ENCODE results near the gene CUX1. TPM values are rescaled to one million over a fixed set of nuclear protein-coding genes. Genes with fewer than 3 reads are reported as not detected.

CUX1 gene
- total and polyA plus RNA-seq, 7 experiments from 2014 or later, result 10.1 to 81.6 (median 42.5) TPM

- intact Hi-C loops (cut with micrococcal nuclease), result no loop called here
- Mint-ChIP-seq H3K36me3 (peaks cover 0 to 4% (median 0%) of the 10 kb centered on the region in 5 donors), H3K27me3 (no peaks in the 10 kb centered on the region), H3K4me1 (peaks cover 0 to 18% (median 10%) of the 10 kb centered on the region in 7 donors), H3K4me3 (no peak overlapping the region), H3K27ac (no peak overlapping the region), H3K9me3 (no peaks in the 10 kb centered on the region)
- Histone ChIP-seq H3K9me3 (ENCODE audit: control insufficient read depth in 2 of 3, low read length in 3 of 3) (no peaks in the 10 kb centered on the region), H3K4me1 (ENCODE audit: control insufficient read depth in 2 of 2, insufficient read depth in 2 of 2, low read length in 2 of 2) (no peaks in the 10 kb centered on the region), H3K4me3 (ENCODE audit: low read length) (no peak overlapping the region), H3K27ac (ENCODE audit: low read depth, low read length) (no peak overlapping the region), H3K27me3 (ENCODE audit: control insufficient read depth in 2 of 2, insufficient read depth in 2 of 2, low read length in 2 of 2) (no peaks in the 10 kb centered on the region), H3K36me3 (ENCODE audit: control insufficient read depth in 2 of 3, insufficient read depth in 3 of 3, low read length in 3 of 3) (no peaks in the 10 kb centered on the region)
- ATAC-seq (no peak), DNase-seq (no peak)
- POLR2A ChIA-PET, result no interaction called here
- CTCF ChIA-PET, result no interaction called here
Measured at GRCh38 chr7:101903515-101903868, 86.1 kb downstream of the CUX1 start.

- H3K9me3 Mint-ChIP-seq, result no peaks in the 10 kb centered on the region
- H3K27ac ChIP-seq (ENCODE audit: low read depth, low read length), result no peak overlapping the region
- no peak overlapping the region for H3K4me3 Mint-ChIP-seq
- H3K4me3 ChIP-seq (ENCODE audit: low read length), result no peak overlapping the region
- H3K9me3 ChIP-seq (ENCODE audit: control insufficient read depth in 2 of 3, low read length in 3 of 3), result no peaks in the 10 kb centered on the region
- ATAC-seq (no peak), DNase-seq (no peak)
- no peak overlapping the region for H3K27ac Mint-ChIP-seq
- no peaks in the 10 kb centered on the region for H3K4me1 ChIP-seq (ENCODE audit: control insufficient read depth in 2 of 2, insufficient read depth in 2 of 2, low read length in 2 of 2)
- CTCF ChIA-PET, result interaction anchor here (0.6 kb wide), 1 partner anchor 161 kb away, joined by 3 read pairs; no protein-coding TSS in a partner anchor
- no peaks in the 10 kb centered on the region for H3K27me3 ChIP-seq (ENCODE audit: control insufficient read depth in 2 of 2, insufficient read depth in 2 of 2, low read length in 2 of 2)
- H3K36me3 ChIP-seq (ENCODE audit: control insufficient read depth in 2 of 3, insufficient read depth in 3 of 3, low read length in 3 of 3), result no peaks in the 10 kb centered on the region
- intact Hi-C loops (cut with micrococcal nuclease), result no loop called here
- H3K36me3 Mint-ChIP-seq, result peaks cover 0 to 4% (median 0%) of the 10 kb centered on the region in 5 donors
- H3K4me1 Mint-ChIP-seq, result peaks cover 0 to 21% (median 10%) of the 10 kb centered on the region in 7 donors
- H3K27me3 Mint-ChIP-seq, result no peaks in the 10 kb centered on the region
- POLR2A ChIA-PET, result no interaction called here
Measured at GRCh38 chr7:101904019-101904418, 86.6 kb downstream of the CUX1 start.

- CTCF ChIA-PET, result no interaction called here
- intact Hi-C loops (cut with micrococcal nuclease), result no loop called here
- H3K36me3 Mint-ChIP-seq, result peaks cover 0 to 4% (median 0%) of the 10 kb centered on the region in 5 donors
- Histone ChIP-seq H3K4me3 (ENCODE audit: low read length) (no peak overlapping the region), H3K4me1 (ENCODE audit: control insufficient read depth in 2 of 2, insufficient read depth in 2 of 2, low read length in 2 of 2) (no peaks in the 10 kb centered on the region), H3K36me3 (ENCODE audit: control insufficient read depth in 2 of 3, insufficient read depth in 3 of 3, low read length in 3 of 3) (no peaks in the 10 kb centered on the region), H3K27ac (ENCODE audit: low read depth, low read length) (no peak overlapping the region), H3K27me3 (ENCODE audit: control insufficient read depth in 2 of 2, insufficient read depth in 2 of 2, low read length in 2 of 2) (no peaks in the 10 kb centered on the region), H3K9me3 (ENCODE audit: control insufficient read depth in 2 of 3, low read length in 3 of 3) (no peaks in the 10 kb centered on the region)
- H3K27me3 Mint-ChIP-seq, result no peaks in the 10 kb centered on the region
- no peak for ATAC-seq
- no peak overlapping the region for H3K27ac Mint-ChIP-seq
- no peaks in the 10 kb centered on the region for H3K9me3 Mint-ChIP-seq
- no peak overlapping the region for H3K4me3 Mint-ChIP-seq
- H3K4me1 Mint-ChIP-seq, result peaks cover 0 to 19% (median 5%) of the 10 kb centered on the region in 7 donors
- no peak for DNase-seq
- POLR2A ChIA-PET, result no interaction called here
Measured at GRCh38 chr7:101905203-101905865, 87.9 kb downstream of the CUX1 start.

- Mint-ChIP-seq H3K36me3 (peaks cover 0 to 5% (median 0%) of the 10 kb centered on the region in 5 donors), H3K27me3 (no peaks in the 10 kb centered on the region), H3K27ac (peak overlapping the region in 1 of 9 donors; percentile 26), H3K4me3 (no peak overlapping the region), H3K4me1 (peaks cover 0 to 19% (median 5%) of the 10 kb centered on the region in 7 donors), H3K9me3 (no peaks in the 10 kb centered on the region)
- no peak for ATAC-seq
- intact Hi-C loops (cut with micrococcal nuclease), result no loop called here
- H3K36me3 ChIP-seq (ENCODE audit: control insufficient read depth in 2 of 3, insufficient read depth in 3 of 3, low read length in 3 of 3), result no peaks in the 10 kb centered on the region
- DNase-seq, result no peak
- no peaks in the 10 kb centered on the region for H3K9me3 ChIP-seq (ENCODE audit: control insufficient read depth in 2 of 3, low read length in 3 of 3)
- no peak overlapping the region for H3K27ac ChIP-seq (ENCODE audit: low read depth, low read length)
- POLR2A ChIA-PET, result no interaction called here
- no peak overlapping the region for H3K4me3 ChIP-seq (ENCODE audit: low read length)
- no peaks in the 10 kb centered on the region for H3K4me1 ChIP-seq (ENCODE audit: control insufficient read depth in 2 of 2, insufficient read depth in 2 of 2, low read length in 2 of 2)
- no peaks in the 10 kb centered on the region for H3K27me3 ChIP-seq (ENCODE audit: control insufficient read depth in 2 of 2, insufficient read depth in 2 of 2, low read length in 2 of 2)
- CTCF ChIA-PET, result no interaction called here
Measured at GRCh38 chr7:101906291-101907240, 89.1 kb downstream of the CUX1 start.

GRCh38 chr7:101910991-101911799 is 93.8 kb downstream of the CUX1 start:
- H3K36me3 ChIP-seq (ENCODE audit: control insufficient read depth in 2 of 3, insufficient read depth in 3 of 3, low read length in 3 of 3), result peaks cover 0 to 8% (median 0%) of the 10 kb centered on the region in 3 experiments
- Mint-ChIP-seq H3K27me3 (no peaks in the 10 kb centered on the region), H3K36me3 (peaks cover 0 to 22% (median 4%) of the 10 kb centered on the region in 5 donors), H3K4me3 (no peak overlapping the region), H3K27ac (no peak overlapping the region), H3K9me3 (no peaks in the 10 kb centered on the region), H3K4me1 (peaks cover 5 to 27% (median 16%) of the 10 kb centered on the region in 7 donors)
- H3K4me3 ChIP-seq (ENCODE audit: low read length), result no peak overlapping the region
- ATAC-seq (no peak), DNase-seq (no peak)
- intact Hi-C loops (cut with micrococcal nuclease), result no loop called here
- ChIA-PET CTCF (interaction anchor here (0.6 kb wide), 2 partner anchors 105 to 621 kb away, joined by 3 to 4 read pairs; no protein-coding TSS in a partner anchor), POLR2A (no interaction called here)
- no peaks in the 10 kb centered on the region for H3K4me1 ChIP-seq (ENCODE audit: control insufficient read depth in 2 of 2, insufficient read depth in 2 of 2, low read length in 2 of 2)
- no peak overlapping the region for H3K27ac ChIP-seq (ENCODE audit: low read depth, low read length)
- no peaks in the 10 kb centered on the region for H3K9me3 ChIP-seq (ENCODE audit: control insufficient read depth in 2 of 3, low read length in 3 of 3)
- H3K27me3 ChIP-seq (ENCODE audit: control insufficient read depth in 2 of 2, insufficient read depth in 2 of 2, low read length in 2 of 2), result no peaks in the 10 kb centered on the region
